Neural progenitor cell (in vitro differentiated cells): ENCODE data around the gene MBNL2. TPM values are rescaled to one million over a fixed set of nuclear protein-coding genes. Genes with fewer than 3 reads are reported as not detected.

Source experiments
- DNase-seq: peaks from one replicate; pipeline ENCODE4 v3.0.0-alpha.2; 2016; ENCODE audit warnings: low spot score
- H2AFZ ChIP-seq: fragments of 200-600 bp; sonication (generic); replicated peaks from 2 replicates; pipeline ENCODE4 v1.6.1; 2016; ENCODE audit warnings: antibody characterized with exemption
- H3F3A ChIP-seq: fragments of 200-600 bp; sonication (generic); 2 replicates; pipeline ENCODE4 v1.6.1; 2016; ENCODE audit warnings: antibody characterized with exemption, low read depth
- H3K27ac ChIP-seq: fragments of 200-600 bp; sonication (generic); 2 replicates; pipeline ENCODE4 v1.5.1; 2016; ENCODE audit warnings: mild to moderate bottlenecking
- H3K27me3 ChIP-seq: fragments of 200-600 bp; sonication (generic); 2 replicates; pipeline ENCODE4 v1.6.1; 2016; ENCODE audit warnings: mild to moderate bottlenecking, moderate library complexity
- H3K36me3 ChIP-seq: fragments of 200-600 bp; sonication (generic); 2 replicates; pipeline ENCODE4 v1.5.1; 2016
- H3K4me1 ChIP-seq: fragments of 200-600 bp; sonication (generic); 2 replicates; pipeline ENCODE4 v1.6.1; 2016; ENCODE audit warnings: mixed run types
- H3K4me2 ChIP-seq: fragments of 200-600 bp; sonication (generic); 2 replicates; pipeline ENCODE4 v1.6.1; 2016
- H3K4me3 ChIP-seq: fragments of 200-600 bp; sonication (generic); 2 replicates; pipeline ENCODE4 v1.5.1; 2016
- H3K79me2 ChIP-seq: fragments of 200-600 bp; sonication (generic); 2 replicates; pipeline ENCODE4 v1.6.1; 2016; ENCODE audit warnings: low read depth
- H3K9ac ChIP-seq: fragments of 200-600 bp; sonication (generic); 2 replicates; pipeline ENCODE4 v1.6.1; 2016
- H3K9me3 ChIP-seq: fragments of 200-600 bp; sonication (generic); 2 replicates; pipeline ENCODE4 v1.5.1; 2016; ENCODE audit warnings: low read depth
- H4K20me1 ChIP-seq: fragments of 200-600 bp; sonication (generic); 2 replicates; pipeline ENCODE4 v1.6.1; 2016; ENCODE audit warnings: low read depth
- H3K27ac Mint-ChIP-seq: 3 replicates; pipeline ENCODE4 v1.8.0; 2021; ENCODE audit warnings: mixed read lengths
- H3K27me3 Mint-ChIP-seq: 2 replicates; pipeline ENCODE4 v1.8.0; 2022; ENCODE audit warnings: low read depth, mild to moderate bottlenecking, inconsistent platforms, moderate library complexity, mixed read lengths; ENCODE audit not compliant: insufficient read depth
- H3K36me3 Mint-ChIP-seq: 3 replicates; pipeline ENCODE4 v1.8.0; 2021; ENCODE audit warnings: mixed read lengths
- H3K4me1 Mint-ChIP-seq: 3 replicates; pipeline ENCODE4 v1.8.0; 2021; ENCODE audit warnings: mixed read lengths
- H3K4me3 Mint-ChIP-seq: 3 replicates; pipeline ENCODE4 v1.8.0; 2021; ENCODE audit warnings: mild to moderate bottlenecking, moderate library complexity, mixed read lengths
- H3K9me3 Mint-ChIP-seq: 3 replicates; pipeline ENCODE4 v1.8.0; 2020; ENCODE audit warnings: mixed read lengths
- CTCF ChIP-seq: fragments of 200-600 bp; sonication (generic); IDR thresholded peaks from 2 replicates; pipeline ENCODE4 v1.5.1; 2017; ENCODE audit warnings: antibody characterized with exemption, mild to moderate bottlenecking
- EZH2 ChIP-seq: fragments of 200-600 bp; sonication (generic); IDR thresholded peaks from 2 replicates; pipeline ENCODE4 v1.6.1; 2017; ENCODE audit warnings: antibody characterized with exemption, mild to moderate bottlenecking, moderate library complexity
- EZH2phosphoT487 ChIP-seq: fragments of 200-600 bp; sonication (generic); IDR thresholded peaks from 2 replicates; pipeline ENCODE4 v1.6.1; 2017; ENCODE audit warnings: antibody characterized with exemption
- total RNA-seq: library from RNA; depleted of rRNA; stranded (reverse); fragments of >200 nt; gene quantifications from 2 replicates; pipeline ENCODE4 v1.2.3, GENCODE V29; 2015; ENCODE audit warnings: low replicate concordance

Gene MBNL2
- total RNA-seq, 1 donor from 2014 or later, result 19.6 TPM

- Mint-ChIP-seq H3K27ac (no peak overlapping the region), H3K9me3 (peaks cover 9% of the 10 kb centered on the region), H3K36me3 (peaks cover 39% of the 10 kb centered on the region), H3K4me1 (peaks cover 30% of the 10 kb centered on the region), H3K4me3 (no peak overlapping the region), H3K27me3 (peaks cover 3% of the 10 kb centered on the region)
- no peak for TF ChIP-seq EZH2
- TF ChIP-seq CTCF, result no peak
- no peak for TF ChIP-seq EZH2phosphoT487
- Histone ChIP-seq H3K4me1 (peaks cover 8% of the 10 kb centered on the region), H3K4me3 (no peak overlapping the region), H3K79me2 (no peaks in the 10 kb centered on the region), H2AFZ (no peak overlapping the region), H3K27ac (no peak overlapping the region), H3F3A (no peaks in the 10 kb centered on the region), H3K9ac (no peak overlapping the region), H3K27me3 (peaks cover 20% of the 10 kb centered on the region), H3K36me3 (no peaks in the 10 kb centered on the region), H3K4me2 (no peak overlapping the region), H3K9me3 (no peaks in the 10 kb centered on the region), H4K20me1 (peaks cover 8% of the 10 kb centered on the region)
- no peak for DNase-seq
Observed at GRCh38 chr13:97235549-97236231, 13.6 kb downstream of the MBNL2 start.

GRCh38 chr13:97237388-97237787 is 15.3 kb downstream of the MBNL2 start:
- no peak overlapping the region for H3K4me3 Mint-ChIP-seq
- Histone ChIP-seq H3K36me3 (no peaks in the 10 kb centered on the region), H4K20me1 (peaks cover 8% of the 10 kb centered on the region), H2AFZ (no peak overlapping the region), H3K4me3 (no peak overlapping the region), H3K27me3 (peaks cover 3% of the 10 kb centered on the region), H3K79me2 (no peaks in the 10 kb centered on the region), H3K27ac (no peak overlapping the region), H3F3A (no peaks in the 10 kb centered on the region), H3K9ac (no peak overlapping the region), H3K4me2 (no peak overlapping the region), H3K9me3 (no peaks in the 10 kb centered on the region), H3K4me1 (peaks cover 8% of the 10 kb centered on the region)
- H3K27me3 Mint-ChIP-seq, result peaks cover 3% of the 10 kb centered on the region
- H3K27ac Mint-ChIP-seq, result no peak overlapping the region
- H3K9me3 Mint-ChIP-seq, result peaks cover 5% of the 10 kb centered on the region
- H3K4me1 Mint-ChIP-seq, result peaks cover 33% of the 10 kb centered on the region
- no peak for DNase-seq
- TF ChIP-seq CTCF (no peak), EZH2 (no peak), EZH2phosphoT487 (no peak)
- peaks cover 30% of the 10 kb centered on the region for H3K36me3 Mint-ChIP-seq

GRCh38 chr13:97238432-97238831 is 16.3 kb downstream of the MBNL2 start:
- peaks cover 30% of the 10 kb centered on the region for H3K4me1 Mint-ChIP-seq
- peaks cover 5% of the 10 kb centered on the region for H3K9me3 Mint-ChIP-seq
- Histone ChIP-seq H3F3A (no peaks in the 10 kb centered on the region), H3K36me3 (no peaks in the 10 kb centered on the region), H3K27ac (no peak overlapping the region), H3K79me2 (no peaks in the 10 kb centered on the region), H3K4me2 (no peak overlapping the region), H3K4me1 (peaks cover 5% of the 10 kb centered on the region), H2AFZ (no peak overlapping the region), H3K9me3 (no peaks in the 10 kb centered on the region), H3K9ac (no peak overlapping the region), H4K20me1 (peaks cover 5% of the 10 kb centered on the region), H3K4me3 (no peak overlapping the region), H3K27me3 (no peaks in the 10 kb centered on the region)
- no peak overlapping the region for H3K4me3 Mint-ChIP-seq
- peaks cover 28% of the 10 kb centered on the region for H3K36me3 Mint-ChIP-seq
- DNase-seq, result no peak
- peaks cover 3% of the 10 kb centered on the region for H3K27me3 Mint-ChIP-seq
- TF ChIP-seq EZH2, result no peak
- no peak for TF ChIP-seq EZH2phosphoT487
- TF ChIP-seq CTCF, result no peak
- no peak overlapping the region for H3K27ac Mint-ChIP-seq
